HCT116 (cell line): ENCODE data around the gene ACTN3. TPM values are rescaled to one million over a fixed set of nuclear protein-coding genes. Genes with fewer than 3 reads are reported as not detected.

Source experiments
- ATAC-seq: fragments of 200-7000 bp; cut with Tn5 transposase; 2 replicates; pipeline ENCODE4 v1.9.1; 2020; ENCODE audit warnings: mild to moderate bottlenecking, moderate library complexity
- BruUV-seq: library from RNA; stranded (reverse); fragments of 400-500 nt; replicated peaks from 2 replicates; lab custom pipeline; 2021; lab: Mats Ljungman, UMichigan
- CTCF ChIA-PET: fragments of 300-600 bp; sonication (Branson Sonifier 250); formaldehyde crosslinking; loops from one replicate; lab custom pipeline; 2021; ENCODE audit warnings: antibody characterized with exemption; lab: Charles Lee
- POLR2A ChIA-PET: fragments of 300-600, 350-600 bp; sonication (Branson Sonifier 250); formaldehyde crosslinking; loops from one replicate; lab custom pipeline; 2021; ENCODE audit warnings: antibody characterized with exemption; lab: Charles Lee
- RAD21 ChIA-PET, 2 experiments: fragments of 300-600 bp; sonication (Branson Sonifier 250); formaldehyde crosslinking; loops; one replicate each; lab custom pipeline; 2023; ENCODE audit warnings: low total read pairs in 2 of 2; ENCODE audit not compliant: uncharacterized antibody in 2 of 2, unreplicated experiment in 2 of 2, low non-redundant PET in 1 of 2; lab: Charles Lee
- DNase-seq: peaks from one replicate; pipeline ENCODE4 v3.0.0-alpha.2; 2010; ENCODE audit warnings: low read depth, low spot score
- H2AFZ ChIP-seq: fragments of 200-600 bp; shearing (Covaris generic), sonication (generic); 2 replicates; pipeline ENCODE4 v1.6.1; 2017; ENCODE audit warnings: low read depth, mixed run types, mixed read lengths, antibody characterized with exemption, low read length; ENCODE audit not compliant: poor library complexity, severe bottlenecking
- H3K27ac ChIP-seq: 2 replicates; pipeline ENCODE4 v1.5.1; 2012; ENCODE audit warnings: low read depth, low read length
- H3K27me3 ChIP-seq: fragments of 200-600 bp; sonication (generic); 2 replicates; pipeline ENCODE4 v1.6.1; 2016; ENCODE audit warnings: mixed run types, low read length, mixed read lengths; ENCODE audit not compliant: insufficient read depth
- H3K36me3 ChIP-seq, 2 experiments: fragments of 200-500 bp in 1 of 2; fragments of 200-600 bp in 1 of 2; sonication (Bioruptor generic) in 1 of 2; sonication (generic) in 1 of 2; 2 replicates each; pipeline versions ENCODE4 v1.5.1 to v1.6.1; 2014 to 2016; ENCODE audit warnings: low read length in 2 of 2, inconsistent platforms in 1 of 2, mixed read lengths in 1 of 2, mixed run types in 1 of 2; ENCODE audit not compliant: insufficient read depth in 2 of 2, control insufficient read depth in 1 of 2
- H3K4me1 ChIP-seq, 2 experiments: fragments of 200-600 bp in 1 of 2; sonication (generic) in 1 of 2; 2 replicates each; pipeline versions ENCODE4 v1.5.1 to v1.6.1; 2012 to 2017; ENCODE audit warnings: low read length in 2 of 2, inconsistent platforms in 1 of 2, mild to moderate bottlenecking in 1 of 2, mixed read lengths in 1 of 2, mixed run types in 1 of 2, moderate library complexity in 1 of 2; ENCODE audit not compliant: insufficient read depth in 2 of 2, control insufficient read depth in 1 of 2
- H3K4me2 ChIP-seq: fragments of 200-600 bp; sonication (generic); 2 replicates; pipeline ENCODE4 v1.6.1; 2017; ENCODE audit warnings: mixed run types, low read length, mixed read lengths
- H3K4me3 ChIP-seq, 2 experiments: fragments of 200-600 bp in 1 of 2; sonication (generic) in 1 of 2; replicated peaks in 1 of 2; 2 replicates each; pipeline ENCODE4 v1.5.1; 2011 to 2016; ENCODE audit warnings: low read length in 2 of 2, control low read depth in 1 of 2, low read depth in 1 of 2, mild to moderate bottlenecking in 1 of 2, mixed read lengths in 1 of 2, mixed run types in 1 of 2
- H3K79me2 ChIP-seq: fragments of 200-600 bp; sonication (generic); 2 replicates; pipeline ENCODE4 v1.6.1; 2017; ENCODE audit warnings: mild to moderate bottlenecking, mixed run types, low read length, moderate library complexity, mixed read lengths; ENCODE audit not compliant: insufficient read depth
- H3K9ac ChIP-seq: fragments of 200-600 bp; sonication (generic); 2 replicates; pipeline ENCODE4 v1.6.1; 2016; ENCODE audit warnings: low read length, mixed read lengths
- H3K9me2 ChIP-seq: fragments of 200-600 bp; sonication (generic), shearing (Covaris generic); 2 replicates; pipeline ENCODE4 v1.6.1; 2017; ENCODE audit warnings: mixed run types, mild to moderate bottlenecking, moderate library complexity; ENCODE audit not compliant: insufficient read depth
- H3K9me3 ChIP-seq, 2 experiments: fragments of 200-500 bp in 1 of 2; fragments of 200-600 bp in 1 of 2; sonication (Bioruptor generic) in 1 of 2; sonication (generic) in 1 of 2; 2 replicates each; pipeline ENCODE4 v1.6.1; 2014 to 2017; ENCODE audit warnings: low read length in 2 of 2, mixed read lengths in 2 of 2, inconsistent platforms in 1 of 2, low read depth in 1 of 2, mild to moderate bottlenecking in 1 of 2, mixed run types in 1 of 2, moderate library complexity in 1 of 2; ENCODE audit not compliant: control insufficient read depth in 1 of 2, insufficient read depth in 1 of 2
- H4K20me1 ChIP-seq: fragments of 200-600 bp; sonication (generic), shearing (Covaris generic); 2 replicates; pipeline ENCODE4 v1.6.1; 2017; ENCODE audit warnings: mixed run types, mild to moderate bottlenecking, moderate library complexity; ENCODE audit not compliant: insufficient read depth
- ATF3 ChIP-seq: IDR thresholded peaks from 2 replicates; pipeline ENCODE4 v1.6.1; 2012
- CTCF ChIP-seq, 3 experiments: fragments of 200-600 bp in 1 of 3; sonication (generic) in 1 of 3; IDR thresholded peaks in 2 of 3; conservative IDR thresholded peaks in 1 of 3; 2 replicates each; pipeline ENCODE4 v1.5.1; 2012 to 2017; ENCODE audit warnings: low read depth in 2 of 3, low read length in 2 of 3, antibody characterized with exemption in 1 of 3, borderline replicate concordance in 1 of 3, control low read depth in 1 of 3, mild to moderate bottlenecking in 1 of 3, mixed read lengths in 1 of 3, mixed run types in 1 of 3, moderate library complexity in 1 of 3; ENCODE audit not compliant: insufficient read depth in 1 of 3
- EZH2 ChIP-seq: fragments of 200-600 bp; sonication (generic); IDR thresholded peaks from 2 replicates; pipeline ENCODE4 v1.6.1; 2017; ENCODE audit warnings: antibody characterized with exemption, mixed run types
- FOSL1 ChIP-seq: IDR thresholded peaks from 2 replicates; pipeline ENCODE4 v1.6.1; 2012; ENCODE audit warnings: low read depth
- JUND ChIP-seq: IDR thresholded peaks from 2 replicates; pipeline ENCODE4 v1.6.1; 2012
- MAX ChIP-seq: IDR thresholded peaks from 2 replicates; pipeline ENCODE4 v1.6.1; 2012
- POLR2AphosphoS5 ChIP-seq: IDR thresholded peaks from 2 replicates; pipeline ENCODE4 v1.6.1; 2011; ENCODE audit warnings: mild to moderate bottlenecking, low read depth, low read length, moderate library complexity
- RAD21 ChIP-seq: IDR thresholded peaks from 2 replicates; pipeline ENCODE4 v1.6.1; 2012; ENCODE audit warnings: low read depth, mild to moderate bottlenecking
- SRF ChIP-seq: IDR thresholded peaks from 2 replicates; pipeline ENCODE4 v1.6.1; 2012; ENCODE audit warnings: low read depth
- TCF7L2 ChIP-seq: IDR thresholded peaks from 2 replicates; pipeline ENCODE4 v1.7.0; 2011; ENCODE audit warnings: borderline replicate concordance, inconsistent platforms; ENCODE audit not compliant: insufficient read depth, insufficient read length; ENCODE audit errors: extremely low read depth
- YY1 ChIP-seq: IDR thresholded peaks from 2 replicates; pipeline ENCODE4 v1.6.1; 2011; ENCODE audit warnings: low read length, low read depth, moderate library complexity, mild to moderate bottlenecking; ENCODE audit not compliant: insufficient replicate concordance; ENCODE audit errors: extremely low read depth
- intact Hi-C: fragments of 100-400 bp; cut with micrococcal nuclease; formaldehyde crosslinking; loops from 2 replicates; pipeline ENCODE4 v1.10.0; 2022
- total RNA-seq: library from RNA; stranded (reverse); gene quantifications from one replicate; pipeline ENCODE4 v1.2.1, GENCODE V29; 2021; ENCODE audit not compliant: unreplicated experiment

ACTN3 gene
- total RNA-seq, 1 experiment from 2014 or later: not detected

- RAD21 ChIA-PET: no interaction called here
- ATAC-seq (no peak), DNase-seq (no peak)
- Histone ChIP-seq H3K4me1 (no peaks in the 10 kb centered on the region), H3K9me3 (no peaks in the 10 kb centered on the region), H3K27ac (no peak overlapping the region), H4K20me1 (no peaks in the 10 kb centered on the region), H3K9ac (no peak overlapping the region), H3K4me3 (no peak overlapping the region), H3K4me2 (no peak overlapping the region), H3K27me3 (peaks cover 3% of the 10 kb centered on the region; the same call in 1 of the 2 replicates), H3K9me2 (no peaks in the 10 kb centered on the region), H3K36me3 (no peaks in the 10 kb centered on the region), H2AFZ (no peak overlapping the region), H3K79me2 (no peaks in the 10 kb centered on the region)
- intact Hi-C loops: no loop called here
- CTCF ChIA-PET: interaction anchor here (0.7 kb wide), 1 partner anchor 21 kb away, joined by 4 read pairs; no protein-coding TSS in a partner anchor
- POLR2A ChIA-PET: no interaction called here
- BruUV-seq: no TSS peak
- TF ChIP-seq YY1: no peak
- TF ChIP-seq SRF: no peak
- TF ChIP-seq EZH2: no peak
- TF ChIP-seq TCF7L2: no peak
- no peak for TF ChIP-seq RAD21
- TF ChIP-seq CTCF (IDR thresholded peaks at IDR 0.05 in 2 of 3, conservative IDR thresholded peaks at IDR 0.05 in 1 of 3; ENCODE audit: borderline replicate concordance in 1 of 3, insufficient read depth in 1 of 3, low read depth in 2 of 3, low read length in 2 of 3): no peak
- TF ChIP-seq MAX: no peak
- TF ChIP-seq ATF3: no peak
- TF ChIP-seq POLR2AphosphoS5: no peak
- TF ChIP-seq JUND: no peak
- no peak for TF ChIP-seq FOSL1
These were observed 24.1 kb downstream of the ACTN3 start for GRCh38 chr11:66570850-66571180.
